Colonic mucosa (tissue), 4 donors: ENCODE results near the gene UBAP1. TPM values are rescaled to one million over a fixed set of nuclear protein-coding genes. Genes with fewer than 3 reads are reported as not detected.

Experiments
- DNase-seq: peaks from one replicate; pipeline ENCODE4 v3.0.0-alpha.2; 2020
- H3K27ac ChIP-seq: fragments of 200-600 bp; one replicate; pipeline ENCODE4 v1.8.0; 2021
- H3K27me3 ChIP-seq: fragments of 200-600 bp; one replicate; pipeline ENCODE4 v1.8.0; 2021
- H3K36me3 ChIP-seq: fragments of 200-600 bp; one replicate; pipeline ENCODE4 v1.8.0; 2021
- H3K4me1 ChIP-seq: fragments of 200-600 bp; one replicate; pipeline ENCODE4 v1.8.0; 2021; ENCODE audit warnings: mild to moderate bottlenecking
- H3K4me3 ChIP-seq: fragments of 200-600 bp; one replicate; pipeline ENCODE4 v1.8.0; 2021
- H3K9ac ChIP-seq, 2 donors: one replicate each; pipeline ENCODE4 v1.7.0; 2013; ENCODE audit warnings: control low read depth in 2 of 2, low read depth in 2 of 2, low read length in 2 of 2
- H3K9me3 ChIP-seq: fragments of 200-600 bp; one replicate; pipeline ENCODE4 v1.8.0; 2021
- CTCF ChIP-seq: fragments of 200-600 bp; IDR thresholded peaks from one replicate; pipeline ENCODE4 v1.8.0; 2022; ENCODE audit warnings: antibody characterized with exemption, mild to moderate bottlenecking
- intact Hi-C: fragments of 100-400 bp; cut with DNase I; formaldehyde crosslinking; loops from one replicate; pipeline ENCODE4 v1.14.1; 2022
- total RNA-seq, 2 donors: library from RNA; stranded (reverse); fragmentation: NEBNext Ultra II Directional in 1 of 2; extraction: Animal tissue kit (Norgen Biotek cat#: 25700) in 1 of 2; gene quantifications; one replicate each; pipeline ENCODE4 v1.2.1, GENCODE V29; 2021
- donor health status: healthy.
- donor health status: DM: no; HTN: no; CAD: no.
- donor health status: DM: no; HTN: no; CAD: no.

The UBAP1 gene
- total RNA-seq, 2 donors from 2014 or later = 32.9 to 45.4 TPM

DNA sequence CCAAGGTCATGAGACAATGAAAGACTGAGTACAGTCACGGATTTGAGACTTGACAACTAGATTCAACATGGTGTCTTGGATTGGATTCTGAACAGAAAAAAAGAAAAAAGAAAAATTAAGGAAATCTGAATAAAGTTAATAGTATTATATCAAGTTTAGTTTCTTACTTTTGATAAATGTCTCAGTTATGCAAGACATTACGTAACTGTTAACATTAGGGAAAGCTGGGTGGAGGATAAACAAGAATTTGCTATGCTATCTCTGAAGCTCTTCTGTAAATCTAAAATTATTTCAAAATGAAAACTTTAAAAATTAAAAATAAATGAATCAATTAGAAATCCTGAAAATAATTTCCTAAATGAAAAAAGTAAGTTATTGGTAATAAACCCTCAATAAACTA is 38.0 kb upstream of the UBAP1 start:
- intact Hi-C loops = no loop called here
- Histone ChIP-seq H3K9ac (no peak overlapping the region), H3K4me1 (no peaks in the 10 kb centered on the region), H3K27ac (no peak overlapping the region), H3K4me3 (no peak overlapping the region), H3K27me3 (no peaks in the 10 kb centered on the region), H3K36me3 (no peaks in the 10 kb centered on the region), H3K9me3 (no peaks in the 10 kb centered on the region)
- no peak for TF ChIP-seq CTCF
- DNase-seq = no peak

DNA sequence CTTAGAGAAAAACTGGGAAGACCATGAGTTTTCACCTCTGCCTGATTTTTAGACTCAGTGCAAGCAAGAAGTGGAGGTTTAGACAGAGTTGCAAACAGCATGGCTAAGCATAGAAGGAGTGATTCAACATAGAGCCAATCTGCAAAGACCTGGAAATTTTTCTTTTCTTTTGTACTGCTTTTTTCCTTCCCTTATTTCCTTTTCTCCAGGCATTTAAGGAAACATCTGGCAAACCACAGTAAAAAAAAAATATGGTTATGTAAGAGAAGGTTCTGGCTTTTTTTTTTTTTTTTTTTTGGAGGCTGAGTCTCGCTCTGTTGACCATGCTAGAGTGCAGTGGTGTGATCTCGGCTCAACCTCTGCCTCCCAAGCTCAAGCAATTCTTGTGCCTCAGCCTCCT is 35.7 kb upstream of the UBAP1 start:
- intact Hi-C loops = no loop called here
- Histone ChIP-seq H3K4me3 (no peak overlapping the region), H3K4me1 (no peaks in the 10 kb centered on the region), H3K9me3 (no peaks in the 10 kb centered on the region), H3K9ac (no peak overlapping the region), H3K27me3 (no peaks in the 10 kb centered on the region), H3K36me3 (no peaks in the 10 kb centered on the region), H3K27ac (no peak overlapping the region)
- no peak for DNase-seq
- TF ChIP-seq CTCF = no peak

GRCh38 chr9:34145165-34145564 is 33.7 kb upstream of the UBAP1 start:
- no peak for DNase-seq
- Histone ChIP-seq H3K27ac (no peak overlapping the region), H3K9ac (no peak overlapping the region), H3K27me3 (no peaks in the 10 kb centered on the region), H3K4me3 (no peak overlapping the region), H3K36me3 (no peaks in the 10 kb centered on the region), H3K9me3 (no peaks in the 10 kb centered on the region), H3K4me1 (no peaks in the 10 kb centered on the region)
- no peak for TF ChIP-seq CTCF
- intact Hi-C loops = no loop called here

DNA sequence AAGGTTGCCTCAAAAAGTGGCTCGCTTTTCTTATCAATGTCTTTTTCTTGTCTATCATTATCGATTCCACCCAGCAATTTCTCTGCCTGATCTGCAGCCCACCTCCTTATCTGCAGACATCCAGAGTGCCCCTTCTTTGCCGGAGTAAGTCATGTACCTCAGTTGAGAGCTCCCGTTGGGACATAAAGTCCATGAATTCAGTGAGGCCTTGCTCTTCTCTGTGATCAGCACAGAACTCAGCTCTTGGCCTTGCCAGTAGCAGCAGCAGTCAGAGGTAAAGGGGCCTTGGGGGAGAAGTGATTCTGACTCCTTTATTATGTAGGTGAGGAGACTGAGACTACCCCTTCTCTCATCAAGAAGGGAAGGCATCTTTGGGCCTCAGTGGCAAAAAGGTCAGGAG is 27.4 kb upstream of the UBAP1 start:
- no peak for DNase-seq
- Histone ChIP-seq H3K27ac (no peak overlapping the region), H3K9ac (no peak overlapping the region), H3K4me3 (no peak overlapping the region), H3K27me3 (no peaks in the 10 kb centered on the region), H3K9me3 (no peaks in the 10 kb centered on the region), H3K4me1 (no peaks in the 10 kb centered on the region), H3K36me3 (no peaks in the 10 kb centered on the region)
- intact Hi-C loops = loop anchor here (10.0 kb wide), 1 partner anchor 57 kb away; no protein-coding TSS in a partner anchor
- TF ChIP-seq CTCF = no peak

DNA sequence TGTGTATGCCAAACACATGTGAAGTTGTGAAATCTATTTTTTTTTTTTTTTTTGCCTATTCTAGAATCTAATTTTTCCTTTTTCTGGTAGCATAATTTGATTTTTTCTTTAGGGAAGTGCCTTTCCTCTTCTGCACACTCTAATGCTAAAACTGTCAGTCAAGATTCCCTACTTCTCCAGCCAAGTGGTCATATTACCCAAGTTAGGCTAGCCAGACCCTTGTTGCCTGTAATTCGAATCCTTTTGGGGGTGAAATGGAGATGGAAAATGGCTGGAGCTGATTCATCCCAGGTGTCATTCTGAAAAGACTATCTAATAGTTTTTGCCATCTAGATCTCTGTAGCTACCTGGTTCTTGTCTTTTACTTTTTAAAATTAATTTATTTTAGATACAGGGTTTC is 24.8 kb upstream of the UBAP1 start:
- Histone ChIP-seq H3K27me3 (no peaks in the 10 kb centered on the region), H3K4me1 (no peaks in the 10 kb centered on the region), H3K27ac (no peak overlapping the region), H3K9ac (no peak overlapping the region), H3K9me3 (no peaks in the 10 kb centered on the region), H3K4me3 (no peak overlapping the region), H3K36me3 (no peaks in the 10 kb centered on the region)
- no peak for TF ChIP-seq CTCF
- DNase-seq = no peak
- intact Hi-C loops = loop anchor here (10.0 kb wide), 1 partner anchor 59 kb away; no protein-coding TSS in a partner anchor

- TF ChIP-seq CTCF = no peak
- Histone ChIP-seq H3K4me1 (no peaks in the 10 kb centered on the region), H3K4me3 (no peak overlapping the region), H3K27ac (no peak overlapping the region), H3K9me3 (no peaks in the 10 kb centered on the region), H3K27me3 (no peaks in the 10 kb centered on the region), H3K9ac (no peak overlapping the region), H3K36me3 (no peaks in the 10 kb centered on the region)
- intact Hi-C loops = loop anchor here (10.0 kb wide), 1 partner anchor 63 kb away; no protein-coding TSS in a partner anchor
- DNase-seq = no peak
Measured at GRCh38 chr9:34157318-34157717, 21.5 kb upstream of the UBAP1 start.
